ENCODE data around the gene C15orf62.

The C15orf62 gene

GRCh38 chr15:40731034-40731433 is 38.7 kb upstream of the C15orf62 start:
- DNase-seq: no peak
- Histone ChIP-seq H3K27me3 (replicated peaks) (no peaks in the 10 kb centered on the region), H3K4me3 (ENCODE audit: low read depth, low read length) (no peak overlapping the region), H3K36me3 (replicated peaks) (peaks cover 20% of the 10 kb centered on the region), H3K27ac (no peak overlapping the region)
- TF ChIP-seq CTCF (IDR thresholded peaks at IDR 0.05; ENCODE audit: low read depth, low read length, missing control alignments): no peak
- in situ Hi-C loops (cut with HindIII; ENCODE audit: low pct_ligation_motif_present, low sequenced_read_pairs): no loop called here

- Histone ChIP-seq H3K27ac (no peak overlapping the region), H3K4me3 (ENCODE audit: low read depth, low read length) (no peak overlapping the region), H3K36me3 (replicated peaks) (peaks cover 48% of the 10 kb centered on the region), H3K27me3 (replicated peaks) (no peaks in the 10 kb centered on the region)
- TF ChIP-seq CTCF (IDR thresholded peaks at IDR 0.05; ENCODE audit: low read depth, low read length, missing control alignments): no peak
- in situ Hi-C loops (cut with HindIII; ENCODE audit: low pct_ligation_motif_present, low sequenced_read_pairs): no loop called here
- no peak for DNase-seq
Observed at GRCh38 chr15:40736575-40736974, 33.2 kb upstream of the C15orf62 start.

DNA sequence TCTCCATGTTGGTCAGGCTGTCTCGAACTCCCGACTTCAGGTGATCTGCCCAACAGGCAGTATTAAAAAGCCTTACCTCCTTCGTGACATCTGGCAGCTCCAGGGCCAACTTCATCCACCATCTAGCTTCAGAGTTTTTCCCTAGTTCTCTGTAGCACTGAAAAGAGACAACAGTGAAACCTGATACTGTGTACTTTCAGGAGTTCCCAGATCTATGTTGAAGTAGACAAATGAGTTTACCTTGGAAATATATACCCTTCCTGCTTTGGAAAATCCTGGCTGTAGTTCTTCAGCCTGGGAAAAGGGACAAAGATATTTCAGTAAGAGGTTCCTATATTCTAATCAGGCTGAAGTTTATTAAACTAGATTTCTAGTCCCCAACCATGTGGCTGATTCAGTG is 32.7 kb upstream of the C15orf62 start:
- no peaks in the 10 kb centered on the region for H3K27me3 ChIP-seq (replicated peaks)
- no peak overlapping the region for H3K4me3 ChIP-seq (ENCODE audit: low read depth, low read length)
- in situ Hi-C loops (cut with HindIII; ENCODE audit: low pct_ligation_motif_present, low sequenced_read_pairs): no loop called here
- H3K36me3 ChIP-seq (replicated peaks): peaks cover 48% of the 10 kb centered on the region
- H3K27ac ChIP-seq: no peak overlapping the region
- DNase-seq: no peak
- no peak for TF ChIP-seq CTCF (IDR thresholded peaks at IDR 0.05; ENCODE audit: low read depth, low read length, missing control alignments)

GRCh38 chr15:40739047-40739446 is 30.7 kb upstream of the C15orf62 start:
- no peak for DNase-seq

DNA sequence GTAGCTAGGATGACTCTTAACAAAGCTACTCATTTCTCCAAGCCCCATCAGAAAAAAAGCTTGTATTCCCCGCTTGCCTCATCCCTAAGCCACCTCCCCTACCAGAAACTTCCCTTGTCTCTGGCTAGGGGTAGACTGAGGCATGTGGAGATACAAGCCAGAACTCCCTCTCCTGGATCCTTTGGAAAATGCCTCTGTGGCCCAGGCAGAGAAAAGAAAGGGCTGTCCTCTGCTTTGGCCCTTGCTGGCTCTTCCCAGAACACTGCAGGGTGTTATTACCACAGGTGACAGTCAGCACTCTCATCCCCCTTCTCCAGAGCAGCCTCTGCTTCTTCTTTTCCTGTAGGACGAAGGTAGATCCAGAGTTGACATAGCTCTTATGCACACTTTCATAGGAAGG is 29.9 kb upstream of the C15orf62 start:
- in situ Hi-C loops (cut with HindIII; ENCODE audit: low pct_ligation_motif_present, low sequenced_read_pairs): no loop called here
- no peak for DNase-seq
- Histone ChIP-seq H3K36me3 (replicated peaks) (peaks cover 49% of the 10 kb centered on the region), H3K27me3 (replicated peaks) (no peaks in the 10 kb centered on the region), H3K27ac (no peak overlapping the region), H3K4me3 (ENCODE audit: low read depth, low read length) (no peak overlapping the region)
- peak; percentile 28 for TF ChIP-seq CTCF (IDR thresholded peaks at IDR 0.05; ENCODE audit: low read depth, low read length, missing control alignments)

More at GRCh38 chr15:40739047-40739446, 30.7 kb upstream of the C15orf62 start:
- Histone ChIP-seq H3K27ac (no peak overlapping the region), H3K27me3 (replicated peaks) (no peaks in the 10 kb centered on the region), H3K36me3 (replicated peaks) (peaks cover 45% of the 10 kb centered on the region), H3K4me3 (ENCODE audit: low read depth, low read length) (no peak overlapping the region)
- TF ChIP-seq CTCF (IDR thresholded peaks at IDR 0.05; ENCODE audit: low read depth, low read length, missing control alignments): no peak
- in situ Hi-C loops (cut with HindIII; ENCODE audit: low pct_ligation_motif_present, low sequenced_read_pairs): no loop called here

GRCh38 chr15:40743485-40743901 is 26.3 kb upstream of the C15orf62 start:
- Histone ChIP-seq H3K27ac (peak overlapping the region; percentile 5), H3K4me3 (ENCODE audit: low read depth, low read length) (no peak overlapping the region), H3K27me3 (replicated peaks) (no peaks in the 10 kb centered on the region), H3K36me3 (replicated peaks) (peaks cover 32% of the 10 kb centered on the region)
- DNase-seq: no peak
- in situ Hi-C loops (cut with HindIII; ENCODE audit: low pct_ligation_motif_present, low sequenced_read_pairs): no loop called here
- no peak for TF ChIP-seq CTCF (IDR thresholded peaks at IDR 0.05; ENCODE audit: low read depth, low read length, missing control alignments)
